NCI-H146 treated with DMSO at 0.1 percent for 48 hours (cell line): ENCODE results near the gene TEKT3.

ENCODE experiments used
- DNase-seq: peaks from one replicate; lab custom pipeline; 2025; ENCODE audit not compliant: unreplicated experiment; lab: John Stamatoyannopoulos, UW

The TEKT3 gene

DNA sequence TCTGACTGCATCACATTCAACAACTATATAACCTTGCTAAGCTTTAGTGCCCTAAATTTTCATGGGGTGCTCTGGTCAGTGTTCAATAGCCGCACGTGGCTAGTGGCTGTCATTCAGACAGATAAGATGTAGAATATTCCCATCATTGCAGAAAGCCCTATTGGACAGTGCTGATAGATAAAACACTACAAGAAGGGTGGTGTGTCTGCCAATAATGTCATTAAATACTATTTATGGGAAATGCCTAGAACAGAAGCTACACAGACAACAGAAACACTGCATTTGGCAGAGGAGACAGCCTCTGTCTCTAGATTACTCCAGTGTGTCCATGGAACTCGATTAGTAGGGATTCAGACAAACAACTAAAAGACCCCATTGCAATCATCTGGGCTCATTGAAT lies 47.8 kb downstream of the TEKT3 start:
- DNase-seq, result no peak

DNA sequence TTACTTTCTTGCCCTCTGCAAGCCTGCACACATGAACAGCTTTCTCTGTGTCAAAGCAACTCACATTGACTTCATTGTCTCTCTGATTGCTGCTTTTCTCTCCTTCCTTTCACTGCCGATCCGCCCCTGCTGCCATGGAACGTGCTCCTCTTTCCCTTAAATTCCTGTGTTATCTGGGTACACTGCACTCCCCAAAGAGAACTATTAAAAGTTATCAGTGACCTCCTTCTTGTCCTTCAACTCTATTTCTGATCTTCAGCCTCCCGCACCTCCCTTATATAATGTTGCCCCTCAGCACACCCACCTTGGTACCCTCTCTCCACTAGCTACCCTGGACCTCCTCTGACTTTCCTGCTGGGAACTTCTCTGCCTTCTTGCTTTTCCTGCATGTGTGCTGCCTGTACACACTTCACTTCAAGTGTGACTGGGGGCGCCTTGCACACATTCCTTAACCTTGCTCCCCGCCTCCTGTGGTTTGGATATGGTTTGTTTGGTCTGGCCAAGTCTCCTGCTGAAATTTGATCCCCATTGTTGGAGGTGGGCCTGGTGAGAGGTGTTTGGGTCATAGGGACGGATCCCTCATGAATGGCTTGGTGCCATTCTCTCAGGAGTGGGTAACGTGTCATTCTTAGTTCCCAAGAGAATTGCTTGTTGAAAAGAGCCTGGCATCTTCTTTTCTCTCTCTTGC lies 49.6 kb downstream of the TEKT3 start:
- no peak for DNase-seq

DNA sequence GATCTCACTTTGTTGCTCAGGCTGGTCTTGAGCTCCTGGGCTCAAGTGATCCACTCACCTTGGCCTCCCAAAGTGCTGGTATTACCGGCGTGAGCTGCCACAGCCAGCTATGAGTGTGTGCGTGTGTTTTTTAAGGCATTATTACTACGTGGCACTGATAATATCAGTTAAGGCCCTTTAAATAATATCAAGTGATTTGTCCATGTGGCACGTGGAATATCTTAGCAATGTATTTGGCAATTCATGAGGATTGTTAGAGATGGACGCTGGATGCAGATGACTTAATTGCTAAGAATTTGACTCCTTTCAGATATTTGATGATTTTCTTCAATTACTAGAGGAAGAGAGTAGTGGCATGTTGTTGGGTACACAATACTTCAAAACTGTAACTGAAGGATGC lies 50.8 kb downstream of the TEKT3 start:
- DNase-seq, result no peak

DNA sequence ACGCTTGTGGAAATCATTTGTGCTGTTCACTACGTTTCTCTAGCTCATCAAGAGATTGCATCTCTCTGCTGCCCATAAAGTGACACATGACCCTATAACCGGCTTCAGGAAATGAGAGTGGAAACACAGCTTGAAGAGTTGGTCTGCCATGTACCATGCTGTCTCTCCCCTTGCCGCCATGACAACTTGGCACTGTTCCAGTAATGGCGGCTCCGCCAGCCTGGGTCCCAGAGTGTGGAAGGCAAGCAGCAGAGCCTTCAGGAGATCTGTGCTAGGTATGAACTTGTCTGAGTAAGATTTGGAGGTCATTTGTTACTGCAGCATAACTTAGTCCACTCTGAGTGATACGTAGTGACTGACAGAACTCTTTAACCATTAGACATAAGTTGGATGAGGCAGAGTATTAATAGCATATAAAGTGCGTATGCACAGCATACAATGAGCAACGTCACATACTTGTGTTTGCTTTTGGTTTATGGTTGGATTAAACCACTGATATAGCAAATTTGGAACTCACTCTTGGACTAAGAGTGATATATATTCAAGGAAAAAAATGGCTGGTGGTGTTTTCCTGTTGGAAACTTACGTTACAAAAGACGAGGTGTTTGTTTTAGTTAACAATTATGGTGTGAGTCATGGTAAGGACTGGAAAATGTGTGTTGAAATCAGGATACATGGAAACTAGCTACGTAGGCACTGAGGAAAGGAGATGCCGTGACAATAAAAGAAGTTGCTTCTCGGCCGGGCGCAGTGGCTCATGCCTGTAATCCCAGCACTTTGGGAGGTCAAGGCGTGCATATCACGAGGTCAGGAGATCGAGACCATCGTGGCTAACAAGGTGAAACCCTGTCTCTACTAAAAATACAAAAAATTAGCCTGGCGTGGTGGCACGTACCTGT lies 51.9 kb downstream of the TEKT3 start:
- no peak for DNase-seq

DNA sequence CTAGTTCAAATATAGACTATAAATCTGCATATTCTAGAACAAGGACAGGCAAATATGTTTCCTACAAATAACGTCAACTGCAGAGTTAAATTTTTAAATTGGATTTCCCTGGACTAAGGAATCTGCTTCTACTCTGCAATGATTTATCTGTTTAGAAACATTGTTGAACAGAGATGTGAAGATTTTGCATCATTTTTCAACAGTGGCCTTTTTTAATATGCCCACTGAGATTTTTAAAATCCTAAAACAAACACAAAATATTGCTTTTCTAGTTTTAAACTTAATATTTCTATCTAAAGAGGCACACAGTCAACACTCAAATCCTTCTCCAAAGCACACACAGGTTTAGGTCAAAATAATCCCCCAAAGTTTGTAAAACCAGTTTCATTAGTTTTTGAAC lies 52.5 kb downstream of the TEKT3 start:
- DNase-seq, result no peak

DNA sequence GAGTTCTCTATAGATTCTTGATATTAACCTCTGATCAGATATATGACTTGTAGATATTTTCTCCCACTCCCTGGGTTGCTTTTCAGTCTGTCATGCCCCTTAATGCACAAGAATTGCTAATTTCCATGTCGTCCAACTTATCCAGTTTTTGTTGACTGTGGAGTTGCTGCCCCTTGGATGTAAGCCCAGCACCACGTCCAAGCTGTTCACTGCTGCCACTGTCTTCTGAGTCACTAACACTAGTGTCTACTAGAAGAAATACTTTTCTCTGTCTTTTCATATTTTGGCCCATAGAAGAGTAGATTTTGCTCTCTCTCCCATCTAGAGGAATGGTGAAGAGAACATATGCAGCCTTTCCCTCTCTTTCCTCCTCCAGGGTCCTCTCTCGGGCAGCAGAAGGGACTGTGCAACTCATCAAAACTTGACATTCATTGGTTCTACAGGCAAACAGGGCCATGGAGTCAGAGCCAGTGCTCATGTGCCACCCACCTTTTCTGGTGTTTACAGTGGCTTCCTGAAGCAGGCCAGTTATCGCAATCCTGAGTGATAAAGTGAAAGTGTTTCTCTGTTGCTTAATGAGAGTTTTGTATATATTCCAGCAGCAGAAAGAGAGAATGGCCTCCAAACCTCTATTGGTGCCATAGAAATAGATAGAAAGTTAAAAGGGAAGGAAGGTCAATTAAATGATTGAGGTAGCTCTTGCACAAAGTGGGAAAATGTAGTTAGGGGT lies 53.7 kb downstream of the TEKT3 start:
- no peak for DNase-seq

DNA sequence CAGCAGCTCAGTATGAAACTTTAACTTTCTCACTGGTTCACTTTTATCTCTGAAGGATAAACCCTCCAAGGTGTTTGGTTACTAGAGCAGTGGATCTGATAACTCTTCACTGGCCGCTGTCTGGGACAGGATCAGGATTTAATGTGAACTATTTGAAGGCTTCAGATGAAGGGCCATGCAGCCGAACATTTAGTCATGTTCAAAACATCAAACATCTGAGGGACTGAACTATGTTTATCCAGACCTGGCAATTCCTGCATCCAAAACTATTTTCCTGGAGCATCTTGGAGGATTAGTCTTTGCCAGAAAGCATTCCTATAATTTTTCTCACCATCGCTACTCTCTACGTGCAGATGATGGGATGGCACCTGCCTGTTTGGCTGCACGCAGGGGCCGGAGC lies 55.9 kb downstream of the TEKT3 start:
- no peak for DNase-seq

DNA sequence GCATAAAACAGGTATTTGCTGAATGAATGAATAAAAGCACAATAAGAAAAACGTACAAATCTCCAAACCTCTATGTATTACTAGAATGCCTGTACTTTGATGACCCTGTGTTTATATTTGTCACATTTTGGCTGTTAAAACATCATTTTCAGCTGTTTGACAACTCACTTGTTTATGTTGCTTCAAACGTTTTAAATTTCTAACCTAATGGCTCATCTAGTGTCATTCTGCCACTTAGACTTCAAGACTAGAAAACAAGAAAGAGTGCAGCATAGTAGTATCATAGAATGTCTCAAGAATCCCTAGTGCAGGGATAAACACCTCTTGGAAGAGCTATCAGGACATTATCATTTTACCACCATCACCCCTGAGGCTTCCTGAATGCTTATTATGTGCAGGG lies 56.9 kb downstream of the TEKT3 start:
- no peak for DNase-seq

DNA sequence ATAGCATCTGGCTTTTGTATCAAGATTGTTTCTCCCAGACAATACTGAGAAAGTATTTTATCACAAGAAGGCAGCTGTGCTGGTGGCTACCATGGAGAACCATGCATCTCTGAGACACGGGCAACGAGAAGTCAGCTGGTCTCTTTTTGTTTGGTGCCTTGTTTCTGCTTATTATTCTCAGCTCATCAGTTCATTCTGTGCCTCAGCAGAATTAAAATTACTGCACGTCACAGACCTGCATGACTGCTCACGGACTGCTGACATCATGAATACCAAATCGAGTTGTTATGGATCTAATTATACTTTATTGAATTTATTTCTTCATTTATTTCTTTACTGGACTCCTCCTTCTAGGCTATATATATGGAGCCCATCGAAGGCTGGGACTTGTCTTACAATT lies 57.3 kb downstream of the TEKT3 start:
- no peak for DNase-seq

DNA sequence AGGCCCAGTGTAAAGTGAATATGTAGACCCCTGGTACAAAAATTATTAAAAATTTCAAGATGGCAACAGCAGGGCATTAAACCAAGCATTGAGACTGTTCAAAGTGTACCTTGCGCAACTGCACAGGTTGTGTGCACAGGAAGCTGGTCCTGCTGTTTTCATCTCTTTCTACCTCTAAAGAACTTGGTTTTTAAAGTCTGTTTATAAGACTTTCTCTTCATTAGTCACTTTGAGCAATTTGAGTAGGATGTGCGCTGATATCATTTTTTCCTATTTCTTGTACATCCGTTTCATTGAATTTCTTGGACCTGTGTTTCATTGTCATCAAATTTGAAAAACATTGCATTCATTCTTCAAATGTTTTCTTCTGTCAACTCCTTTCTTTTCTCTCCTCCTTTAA lies 59.5 kb downstream of the TEKT3 start:
- no peak for DNase-seq

DNA sequence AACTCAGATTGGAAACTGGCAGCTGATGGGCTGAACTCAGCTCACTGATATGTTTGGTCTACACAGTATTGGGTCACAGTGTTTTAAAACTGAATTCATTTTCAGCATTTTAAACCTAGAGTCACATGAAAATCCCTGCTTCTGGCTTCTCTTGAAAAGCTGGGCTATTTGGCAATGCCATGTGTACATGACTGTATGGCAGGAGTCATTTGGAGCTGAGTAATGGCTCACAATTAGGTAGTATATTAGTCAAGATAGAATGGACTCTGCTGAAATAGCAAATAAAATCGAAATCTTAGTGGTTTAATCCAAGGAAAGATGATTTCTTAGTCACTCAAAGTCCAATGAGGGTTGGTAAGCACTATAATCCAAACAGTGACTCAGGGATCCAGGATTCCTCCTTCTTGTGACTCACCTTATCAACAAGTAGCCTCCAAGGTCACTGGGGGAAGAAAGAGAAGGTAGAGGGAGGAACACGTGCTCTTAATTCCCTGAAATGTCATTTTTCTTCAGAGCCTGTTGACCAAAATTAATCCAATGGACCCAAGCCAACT lies 62.4 kb downstream of the TEKT3 start:
- DNase-seq, result no peak

DNA sequence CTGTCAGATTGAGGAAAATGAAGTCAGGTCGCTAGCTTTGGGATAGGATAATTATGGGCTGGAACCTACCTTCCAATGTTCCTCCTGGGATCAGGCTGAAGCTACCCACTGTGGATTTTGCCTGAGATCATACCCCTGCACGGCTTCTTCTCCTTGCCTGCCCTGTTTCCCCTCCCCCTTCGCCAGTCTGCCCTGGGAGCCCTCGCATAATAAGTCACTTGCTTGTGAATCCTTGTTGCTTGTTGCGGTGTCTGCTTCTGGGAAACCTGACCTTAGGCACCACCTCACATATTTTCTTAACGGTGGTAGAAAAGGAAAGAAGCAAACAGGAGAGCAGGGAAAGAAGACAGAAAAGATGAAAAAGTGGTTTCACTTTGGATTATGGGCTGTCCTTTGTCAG lies 63.0 kb downstream of the TEKT3 start:
- DNase-seq, result no peak

DNA sequence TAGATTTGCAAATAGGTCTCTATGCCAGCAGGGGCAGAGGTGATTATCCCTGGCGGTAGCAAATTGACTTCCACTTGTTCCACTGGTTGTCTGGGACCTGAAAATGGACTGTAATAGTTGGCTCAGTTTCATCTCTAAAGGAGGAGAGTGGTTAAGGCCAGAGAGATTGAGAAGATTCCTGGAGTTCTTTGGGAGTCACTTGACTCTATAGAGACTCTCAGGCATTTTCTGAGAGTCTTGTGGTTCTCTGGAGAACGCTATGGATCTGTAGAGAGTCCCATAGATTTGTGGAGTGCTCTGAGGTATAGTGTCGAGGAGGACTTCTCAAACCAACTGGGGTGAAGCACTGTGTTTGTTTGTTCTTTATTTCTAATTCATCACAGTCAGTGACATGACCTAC lies 67.4 kb downstream of the TEKT3 start:
- DNase-seq, result no peak

DNA sequence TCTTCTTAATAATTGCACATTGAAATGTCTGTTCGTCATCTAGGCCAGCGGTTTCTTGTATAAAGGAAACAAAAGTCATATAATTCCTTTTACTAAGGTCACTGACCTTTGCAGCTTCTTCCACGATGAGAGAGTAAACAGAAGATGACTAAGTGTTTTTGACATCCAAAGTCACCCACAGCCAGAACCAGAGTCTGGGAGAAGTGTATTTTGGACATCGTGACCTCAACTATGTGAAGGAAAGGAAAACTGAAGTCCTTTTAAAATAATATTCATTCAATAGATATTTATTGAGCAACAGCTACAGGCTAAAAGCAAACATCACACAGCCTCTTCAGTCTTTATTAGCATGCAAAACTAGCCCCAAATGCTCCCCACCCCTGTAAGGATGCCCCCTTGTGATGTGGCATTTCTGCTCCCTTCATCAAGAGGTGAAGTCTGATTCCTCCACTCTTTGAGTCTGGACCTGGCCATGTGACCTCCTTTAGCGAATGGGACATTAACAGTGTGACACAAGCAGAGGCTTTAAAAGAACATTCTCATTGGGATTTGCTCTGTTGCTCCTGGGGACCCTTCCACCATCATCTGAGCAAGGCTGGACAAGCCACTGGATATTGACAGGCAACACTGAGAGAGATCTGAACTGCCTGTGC lies 68.1 kb downstream of the TEKT3 start:
- DNase-seq, result no peak

DNA sequence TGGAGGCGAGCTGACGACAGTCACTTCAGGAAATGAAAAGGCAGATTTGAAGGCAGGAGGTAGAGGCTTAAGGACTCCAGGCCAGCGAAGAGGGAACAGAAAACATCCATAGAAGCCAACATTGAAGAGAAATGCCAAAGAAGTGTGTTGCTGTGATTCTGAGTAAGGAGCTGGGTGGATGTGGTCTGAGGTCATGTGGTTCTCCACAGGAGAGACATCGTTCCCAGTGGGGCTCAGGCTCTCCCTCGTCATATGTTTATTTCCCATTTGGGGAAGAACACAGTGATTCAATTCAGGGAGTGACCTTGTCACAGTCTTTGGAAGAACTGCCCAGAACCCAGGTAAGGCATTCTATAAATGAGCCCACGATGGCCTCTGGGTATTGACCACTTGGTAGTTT lies 69.7 kb downstream of the TEKT3 start:
- no peak for DNase-seq

DNA sequence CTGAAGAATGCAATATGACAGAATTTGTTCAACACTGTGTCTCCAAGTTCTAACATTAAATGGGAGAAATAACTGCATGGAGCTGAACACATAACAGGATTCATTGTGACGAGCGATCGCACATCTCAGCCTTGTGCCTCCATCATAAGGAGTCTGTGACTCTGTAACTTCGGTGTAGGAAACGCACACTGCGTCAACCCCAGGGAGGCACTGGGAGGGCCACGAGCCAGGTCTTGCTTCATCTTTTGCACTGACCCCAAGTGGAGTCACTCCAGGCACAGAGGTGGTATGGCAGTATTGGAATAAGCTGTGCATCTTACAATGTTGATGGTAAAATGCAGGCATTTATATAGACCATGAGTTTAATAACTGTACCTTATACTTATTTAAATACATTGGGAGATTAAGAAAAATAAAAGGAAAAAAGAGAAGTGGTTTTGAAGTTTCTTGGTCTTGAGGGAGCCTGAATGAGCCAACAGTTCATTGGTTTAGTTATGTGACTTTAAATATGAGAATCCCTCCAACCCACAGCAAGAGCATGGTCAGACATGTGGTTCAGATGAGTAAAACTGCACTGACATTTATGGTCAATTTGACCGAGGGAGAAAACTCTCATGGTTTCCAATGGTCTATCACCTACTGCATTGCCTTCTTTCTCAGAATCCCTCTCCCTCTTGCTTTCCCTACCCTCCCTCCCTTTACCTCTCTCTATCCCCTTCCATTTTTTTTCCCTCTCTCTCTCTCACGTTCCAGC lies 70.6 kb downstream of the TEKT3 start:
- no peak for DNase-seq

DNA sequence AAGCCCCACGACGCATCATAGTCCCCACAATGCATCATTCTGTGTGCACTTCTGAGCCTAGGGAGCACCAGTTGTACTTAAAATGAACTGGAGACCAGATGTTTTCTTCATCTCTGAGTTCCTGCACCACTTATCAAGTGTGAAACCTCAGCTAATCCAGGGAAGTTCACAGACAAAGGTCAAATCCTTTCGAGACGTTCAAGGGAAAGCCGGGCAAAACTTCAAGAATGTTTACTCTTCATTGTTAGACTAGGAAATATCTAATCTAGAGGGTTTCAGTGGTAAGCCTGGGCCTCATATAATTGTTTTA lies 71.7 kb downstream of the TEKT3 start:
- DNase-seq, result no peak

DNA sequence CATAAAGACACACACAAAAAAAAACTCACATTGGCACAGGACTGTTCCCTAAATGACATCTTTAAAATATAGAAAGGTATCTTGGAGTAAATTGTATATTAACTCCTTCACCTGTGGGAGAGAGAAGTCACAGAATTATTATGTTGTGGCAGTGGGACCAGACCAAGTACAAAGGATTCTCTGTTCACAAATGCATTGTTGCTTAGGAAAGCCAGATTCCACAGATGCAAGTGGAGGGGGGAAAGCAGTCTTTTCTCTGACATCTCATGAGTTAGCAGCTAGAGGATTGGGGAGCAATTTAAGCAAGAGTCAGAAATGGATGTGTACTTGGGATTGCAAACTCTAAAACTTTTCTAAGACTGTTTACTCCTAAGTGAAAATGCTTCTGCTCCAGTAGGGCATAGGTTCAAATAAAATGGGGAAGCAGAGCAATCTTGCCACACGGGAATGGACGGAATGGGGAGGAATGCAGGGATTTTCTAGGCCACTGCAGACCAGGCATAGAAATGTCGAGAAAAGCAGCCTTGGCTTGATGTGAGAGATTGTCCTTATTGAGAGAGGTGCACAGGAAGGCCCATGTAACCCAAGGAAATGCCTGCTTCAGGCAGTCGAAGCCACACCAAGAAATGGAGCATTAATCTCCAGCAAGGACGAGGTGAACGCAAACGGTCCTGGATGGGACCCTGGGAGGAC lies 72.2 kb downstream of the TEKT3 start:
- no peak for DNase-seq

DNA sequence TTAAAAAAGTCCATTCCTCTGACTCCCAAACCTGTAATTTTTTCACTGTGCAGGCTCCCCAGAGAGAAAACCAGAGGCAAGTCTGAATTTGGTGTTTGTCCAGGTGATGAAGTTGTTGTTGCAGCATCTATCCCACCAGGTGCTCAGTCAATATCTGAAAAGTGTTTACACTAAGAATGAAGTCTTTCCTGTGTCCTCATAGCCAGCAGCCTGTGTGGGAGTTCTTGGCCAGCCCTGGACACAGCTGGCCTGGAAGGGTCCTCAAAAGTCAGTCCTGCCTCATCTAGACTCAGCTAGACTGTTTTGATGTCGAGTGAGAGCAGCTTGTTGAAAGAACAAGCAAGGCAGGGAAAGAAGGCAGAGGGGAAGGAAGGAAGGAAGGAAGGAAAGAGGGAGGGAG lies 72.9 kb downstream of the TEKT3 start:
- DNase-seq, result no peak

DNA sequence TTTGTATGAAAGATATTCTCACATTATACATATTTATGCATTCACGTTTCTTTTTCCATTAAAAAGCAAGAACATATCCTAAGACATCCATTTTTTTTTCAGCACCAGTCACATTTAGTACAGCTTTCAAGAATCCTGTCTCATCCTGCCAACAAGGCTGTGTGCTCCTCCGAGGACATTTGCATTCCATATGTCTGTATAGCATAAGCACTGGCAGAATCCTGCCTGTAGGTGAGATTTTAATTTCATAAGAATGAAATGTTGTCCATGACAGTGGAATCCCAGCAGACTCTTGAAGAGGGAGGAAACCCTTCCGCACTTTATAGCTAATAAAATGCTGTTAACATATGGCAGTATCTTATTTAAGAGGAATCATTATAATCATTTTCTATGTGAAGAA lies 73.4 kb downstream of the TEKT3 start:
- no peak for DNase-seq
